Effector memory CD8-positive, alpha-beta T cell (primary cell): Measurements from ENCODE around the gene KHDC3L.
"Not testable (repeated sequence)": the region's sequence is repeated elsewhere in the genome, so short reads cannot be mapped to it uniquely, and the experiment has no call there.

Experiments
- ATAC-seq: fragments of 150-1000 bp; cut with Tn5 transposase; replicated peaks from 2 replicates; pipeline ENCODE4 v1.10.0; 2021; ENCODE audit warnings: mild to moderate bottlenecking, moderate library complexity
- DNase-seq, 3 experiments: peaks; one replicate each; pipeline ENCODE4 v3.0.0; 2021
- H3K27ac Mint-ChIP-seq, 2 donors: one replicate each; pipeline ENCODE4 v1.8.0; 2022; ENCODE audit warnings: mild to moderate bottlenecking in 2 of 2, mixed read lengths in 2 of 2, moderate library complexity in 2 of 2
- H3K27me3 Mint-ChIP-seq, 2 donors: one replicate each; pipeline ENCODE4 v1.8.0; 2022; ENCODE audit warnings: mixed read lengths in 2 of 2
- H3K36me3 Mint-ChIP-seq: one replicate; pipeline ENCODE4 v1.8.0; 2022; ENCODE audit warnings: mild to moderate bottlenecking, moderate library complexity, mixed read lengths; ENCODE audit not compliant: insufficient read depth
- H3K4me1 Mint-ChIP-seq, 2 donors: one replicate each; pipeline ENCODE4 v1.8.0; 2022; ENCODE audit warnings: low read depth in 2 of 2, mixed read lengths in 2 of 2
- H3K4me3 Mint-ChIP-seq, 2 donors: one replicate each; pipeline ENCODE4 v1.8.0; 2022; ENCODE audit warnings: mild to moderate bottlenecking in 2 of 2, mixed read lengths in 2 of 2, moderate library complexity in 2 of 2
- H3K9me3 Mint-ChIP-seq, 2 donors: one replicate each; pipeline ENCODE4 v1.8.0; 2022; ENCODE audit warnings: mixed read lengths in 2 of 2

The KHDC3L gene

GRCh38 chr6:73353636-73354593, 8.5 kb upstream of the KHDC3L start, which contains the start of gene DPPA5:
Gene DPPA5, minus strand, starts transcription at chr6:73354276. Its CDS starts 51 bp downstream, at chr6:73354225.
- ATAC-seq, result no peak
- no peaks in the 10 kb centered on the region for H3K9me3 Mint-ChIP-seq
- no peaks in the 10 kb centered on the region for H3K36me3 Mint-ChIP-seq
- DNase-seq, result no peak
- peaks cover 26 to 32% of the 10 kb centered on the region in 2 donors for H3K27me3 Mint-ChIP-seq
- no peak within 1 kb of the TSS for H3K27ac Mint-ChIP-seq
- no peaks in the 10 kb centered on the region for H3K4me1 Mint-ChIP-seq
- no peak within 1 kb of the TSS for H3K4me3 Mint-ChIP-seq

GRCh38 chr6:73362869-73363536, 545 bp downstream of the KHDC3L start:
- Mint-ChIP-seq H3K4me1 (no peaks in the 10 kb centered on the region), H3K27me3 (no peaks in the 10 kb centered on the region), H3K36me3 (no peaks in the 10 kb centered on the region), H3K9me3 (no peaks in the 10 kb centered on the region), H3K27ac (no peak overlapping the region), H3K4me3 (no peak overlapping the region)
- ATAC-seq (no peak), DNase-seq (no peak)

GRCh38 chr6:73363537-73363875, 1.0 kb downstream of the KHDC3L start:
- no peak overlapping the region for H3K27ac Mint-ChIP-seq
- no peaks in the 10 kb centered on the region for H3K9me3 Mint-ChIP-seq
- H3K4me3 Mint-ChIP-seq, result no peak overlapping the region
- H3K27me3 Mint-ChIP-seq, result no peaks in the 10 kb centered on the region
- DNase-seq (no peak), ATAC-seq (no peak)
- H3K4me1 Mint-ChIP-seq, result no peaks in the 10 kb centered on the region
- H3K36me3 Mint-ChIP-seq, result no peaks in the 10 kb centered on the region

DNA sequence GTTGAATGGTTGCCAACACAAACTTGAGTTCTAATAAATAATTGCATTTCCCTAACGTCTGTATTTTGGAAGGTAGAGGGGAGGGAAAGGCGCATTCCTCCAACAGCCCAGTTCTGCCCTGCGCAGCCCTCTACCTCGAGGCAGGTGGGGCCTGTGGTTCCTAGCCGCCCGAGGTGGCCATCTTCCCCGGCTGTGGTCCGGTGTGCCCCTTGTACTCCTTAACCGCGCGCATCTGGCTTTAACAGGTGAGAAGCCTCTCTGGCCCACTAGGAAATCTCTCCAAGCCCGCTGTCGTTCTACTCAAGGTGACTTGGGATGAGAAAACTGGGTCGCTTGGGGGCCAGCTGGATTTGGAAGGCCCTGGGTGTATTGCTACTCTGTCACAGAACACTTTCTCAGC, 1.7 kb downstream of the KHDC3L start:
- Mint-ChIP-seq H3K4me1 (no peaks in the 10 kb centered on the region), H3K36me3 (no peaks in the 10 kb centered on the region), H3K27ac (no peak overlapping the region), H3K27me3 (no peaks in the 10 kb centered on the region), H3K4me3 (no peak overlapping the region), H3K9me3 (no peaks in the 10 kb centered on the region)
- ATAC-seq (no peak), DNase-seq (no peak)

GRCh38 chr6:73364549-73364948, 2.1 kb downstream of the KHDC3L start:
- ATAC-seq (no peak), DNase-seq (no peak)
- no peaks in the 10 kb centered on the region for H3K9me3 Mint-ChIP-seq
- no peak overlapping the region for H3K27ac Mint-ChIP-seq
- no peak overlapping the region for H3K4me3 Mint-ChIP-seq
- no peaks in the 10 kb centered on the region for H3K4me1 Mint-ChIP-seq
- no peaks in the 10 kb centered on the region for H3K27me3 Mint-ChIP-seq
- no peaks in the 10 kb centered on the region for H3K36me3 Mint-ChIP-seq

GRCh38 chr6:73367761-73368355, 5.4 kb downstream of the KHDC3L start:
- DNase-seq (no peak), ATAC-seq (no peak)
- Mint-ChIP-seq H3K27ac (no peak overlapping the region), H3K27me3 (no peaks in the 10 kb centered on the region), H3K36me3 (no peaks in the 10 kb centered on the region), H3K4me3 (no peak overlapping the region), H3K9me3 (no peaks in the 10 kb centered on the region), H3K4me1 (no peaks in the 10 kb centered on the region)

DNA sequence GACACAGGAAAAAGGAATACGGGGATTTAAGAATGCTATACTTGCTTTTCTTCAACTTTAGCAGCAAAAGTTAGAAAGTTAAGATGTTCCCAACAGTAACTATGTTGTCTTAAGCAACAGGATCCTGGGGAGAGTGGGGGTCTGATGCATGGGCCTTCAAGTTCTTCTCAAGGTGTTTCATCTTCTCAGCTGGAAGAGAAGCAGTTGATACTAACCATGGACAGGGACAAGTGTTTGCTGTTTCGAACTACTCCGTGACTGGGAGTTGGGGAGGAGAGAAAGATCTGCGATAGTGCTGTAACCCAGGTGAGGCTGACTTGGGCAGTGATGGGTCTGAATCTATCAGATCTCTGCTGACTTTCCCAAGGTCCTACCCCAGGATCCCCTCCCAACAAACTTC, 6.2 kb downstream of the KHDC3L start:
- Mint-ChIP-seq H3K4me1 (no peaks in the 10 kb centered on the region), H3K27me3 (no peaks in the 10 kb centered on the region), H3K36me3 (no peaks in the 10 kb centered on the region), H3K4me3 (no peak overlapping the region), H3K27ac (no peak overlapping the region), H3K9me3 (no peaks in the 10 kb centered on the region)
- DNase-seq, result no peak
- no peak for ATAC-seq

- no peak overlapping the region for H3K27ac Mint-ChIP-seq
- no peaks in the 10 kb centered on the region for H3K4me1 Mint-ChIP-seq
- H3K36me3 Mint-ChIP-seq, result no peaks in the 10 kb centered on the region
- ATAC-seq, result no peak
- H3K9me3 Mint-ChIP-seq, result no peaks in the 10 kb centered on the region
- no peak for DNase-seq
- no peaks in the 10 kb centered on the region for H3K27me3 Mint-ChIP-seq
- no peak overlapping the region for H3K4me3 Mint-ChIP-seq
Measured at GRCh38 chr6:73369157-73369556, 6.7 kb downstream of the KHDC3L start.

GRCh38 chr6:73369563-73369962, 7.1 kb downstream of the KHDC3L start, which contains the start of gene OOEP:
Gene OOEP, minus strand, starts transcription at chr6:73369897. Its CDS starts 105 bp downstream, at chr6:73369792.
- Mint-ChIP-seq H3K27ac (no peak within 1 kb of the TSS), H3K36me3 (no peaks in the 10 kb centered on the region), H3K4me1 (no peaks in the 10 kb centered on the region), H3K9me3 (no peaks in the 10 kb centered on the region), H3K27me3 (no peaks in the 10 kb centered on the region), H3K4me3 (no peak within 1 kb of the TSS)
- ATAC-seq (no peak), DNase-seq (no peak)

- H3K4me3 Mint-ChIP-seq, result no peak overlapping the region
- H3K9me3 Mint-ChIP-seq, result no peaks in the 10 kb centered on the region
- H3K36me3 Mint-ChIP-seq, result no peaks in the 10 kb centered on the region
- H3K4me1 Mint-ChIP-seq, result no peaks in the 10 kb centered on the region
- no peak overlapping the region for H3K27ac Mint-ChIP-seq
- DNase-seq (no peak), ATAC-seq (no peak)
- no peaks in the 10 kb centered on the region for H3K27me3 Mint-ChIP-seq
Measured at GRCh38 chr6:73371984-73372383, 9.5 kb downstream of the KHDC3L start.

- ATAC-seq (no peak), DNase-seq (no peak)
- Mint-ChIP-seq H3K36me3 (no peaks in the 10 kb centered on the region), H3K9me3 (no peaks in the 10 kb centered on the region), H3K4me1 (no peaks in the 10 kb centered on the region), H3K27ac (no peak overlapping the region), H3K4me3 (no peak overlapping the region), H3K27me3 (no peaks in the 10 kb centered on the region)
Measured at GRCh38 chr6:73372516-73372915, 10.1 kb downstream of the KHDC3L start.

DNA sequence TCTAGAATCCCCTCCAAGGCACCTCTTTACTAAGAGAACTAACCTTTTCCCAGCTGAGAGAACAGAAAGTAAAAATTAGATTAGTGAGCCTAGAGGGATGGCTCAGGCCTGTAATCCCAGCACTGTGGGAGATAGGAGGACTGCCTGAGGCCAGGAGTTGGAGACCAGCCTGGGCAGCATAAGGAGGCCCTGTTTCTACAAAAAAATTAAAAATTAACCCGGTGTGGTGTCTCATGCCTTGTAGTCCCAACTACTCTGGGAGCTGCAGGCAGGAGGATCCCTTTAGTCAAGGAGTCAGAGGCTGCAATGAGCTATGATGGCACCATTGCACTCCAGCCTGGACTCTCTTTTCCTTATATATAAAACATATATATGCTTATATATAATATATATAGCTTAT, 12.8 kb downstream of the KHDC3L start:
- Mint-ChIP-seq H3K27ac (no peak overlapping the region), H3K9me3 (no peaks in the 10 kb centered on the region), H3K4me1 (no peaks in the 10 kb centered on the region), H3K36me3 (no peaks in the 10 kb centered on the region), H3K27me3 (no peaks in the 10 kb centered on the region), H3K4me3 (no peak overlapping the region)
- ATAC-seq (no peak), DNase-seq (no peak)

DNA sequence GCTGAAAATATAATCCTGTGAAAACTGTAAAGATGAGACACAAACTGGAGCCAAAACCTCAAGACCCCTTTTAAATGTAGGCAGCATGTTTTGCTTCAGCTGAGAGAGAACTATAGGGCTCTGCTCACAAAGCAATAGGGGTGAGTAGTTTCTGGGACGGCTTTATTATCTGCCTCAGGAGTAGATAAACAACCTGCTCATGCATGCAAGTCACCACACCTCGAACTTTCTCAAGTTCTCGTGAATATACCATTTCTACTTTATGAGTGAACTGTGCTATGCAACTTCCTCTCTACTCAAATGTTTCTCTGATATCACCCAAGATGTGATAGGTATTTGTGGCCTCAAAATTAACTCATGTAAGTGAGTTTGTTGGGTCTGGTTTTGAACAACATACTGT, 14.8 kb downstream of the KHDC3L start:
- no peaks in the 10 kb centered on the region for H3K27me3 Mint-ChIP-seq
- no peak for ATAC-seq
- H3K27ac Mint-ChIP-seq, result no peak overlapping the region
- peaks cover 3% of the 10 kb centered on the region for H3K36me3 Mint-ChIP-seq
- no peak overlapping the region for H3K4me3 Mint-ChIP-seq
- H3K9me3 Mint-ChIP-seq, result no peaks in the 10 kb centered on the region
- DNase-seq, result no peak
- no peaks in the 10 kb centered on the region for H3K4me1 Mint-ChIP-seq

GRCh38 chr6:73381531-73381930, 19.1 kb downstream of the KHDC3L start:
- DNase-seq, H3K36me3 Mint-ChIP-seq, H3K4me3 Mint-ChIP-seq, ATAC-seq, H3K4me1 Mint-ChIP-seq, H3K27me3 Mint-ChIP-seq, H3K9me3 Mint-ChIP-seq: not testable (repeated sequence)
- peak overlapping the region in 1 of 2 donors; percentile 65 for H3K27ac Mint-ChIP-seq
